Uterus (tissue), 2 donors: ENCODE measurements around the gene TAAR8.

Source experiments
- POLR2A ChIP-seq, 2 donors: fragments of 450-650 bp; IDR thresholded peaks; one replicate each; pipeline ENCODE4 v1.6.1; 2016; ENCODE audit warnings: antibody characterized with exemption in 2 of 2, mild to moderate bottlenecking in 1 of 2, moderate library complexity in 1 of 2
- TF ChIP-seq, protein P1 (sequence below), 4 experiments: fragments of 200-600 bp in 2 of 4; fragments of 450-650 bp in 2 of 4; sonication (generic) in 2 of 4; IDR thresholded peaks; one replicate each; pipeline ENCODE4 v1.5.1; 2016 to 2019; ENCODE audit warnings: antibody characterized with exemption in 4 of 4, mild to moderate bottlenecking in 2 of 4, moderate library complexity in 1 of 4

DNA sequence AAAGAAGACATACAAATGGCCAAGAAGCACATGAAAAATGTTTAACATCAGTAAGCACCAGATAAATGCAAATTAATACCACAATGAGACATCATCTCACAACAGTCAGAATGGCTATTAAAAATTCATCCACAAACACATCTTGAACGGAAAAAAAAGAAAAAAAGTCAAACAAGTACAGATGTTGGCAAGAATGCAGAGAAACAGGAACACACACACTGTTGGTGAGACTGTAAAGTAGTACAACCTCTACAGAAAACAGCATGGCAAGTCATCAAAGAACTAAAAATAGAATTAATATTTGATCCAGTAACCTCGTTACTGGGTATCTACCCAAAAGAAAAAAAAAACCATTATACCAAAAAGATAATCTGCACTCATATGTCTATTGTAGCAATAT is 46.0 kb upstream of the TAAR8 start:
- TF ChIP-seq, protein P1, sequence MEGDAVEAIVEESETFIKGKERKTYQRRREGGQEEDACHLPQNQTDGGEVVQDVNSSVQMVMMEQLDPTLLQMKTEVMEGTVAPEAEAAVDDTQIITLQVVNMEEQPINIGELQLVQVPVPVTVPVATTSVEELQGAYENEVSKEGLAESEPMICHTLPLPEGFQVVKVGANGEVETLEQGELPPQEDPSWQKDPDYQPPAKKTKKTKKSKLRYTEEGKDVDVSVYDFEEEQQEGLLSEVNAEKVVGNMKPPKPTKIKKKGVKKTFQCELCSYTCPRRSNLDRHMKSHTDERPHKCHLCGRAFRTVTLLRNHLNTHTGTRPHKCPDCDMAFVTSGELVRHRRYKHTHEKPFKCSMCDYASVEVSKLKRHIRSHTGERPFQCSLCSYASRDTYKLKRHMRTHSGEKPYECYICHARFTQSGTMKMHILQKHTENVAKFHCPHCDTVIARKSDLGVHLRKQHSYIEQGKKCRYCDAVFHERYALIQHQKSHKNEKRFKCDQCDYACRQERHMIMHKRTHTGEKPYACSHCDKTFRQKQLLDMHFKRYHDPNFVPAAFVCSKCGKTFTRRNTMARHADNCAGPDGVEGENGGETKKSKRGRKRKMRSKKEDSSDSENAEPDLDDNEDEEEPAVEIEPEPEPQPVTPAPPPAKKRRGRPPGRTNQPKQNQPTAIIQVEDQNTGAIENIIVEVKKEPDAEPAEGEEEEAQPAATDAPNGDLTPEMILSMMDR (IDR thresholded peaks at IDR 0.05) = no peak
- TF ChIP-seq POLR2A (IDR thresholded peaks at IDR 0.05) = no peak
